K562 (cell line): ENCODE results near the gene MPRIP.

Experiments used
- CBFB ChIP-seq: sonication (generic); formaldehyde crosslinking; IDR thresholded peaks from 2 replicates; pipeline ENCODE4 v1.4.0; 2020; ENCODE audit warnings: mild to moderate bottlenecking, missing genetic modification reagents
- CBX1 ChIP-seq: sonication (generic); IDR thresholded peaks from 2 replicates; pipeline ENCODE4 v1.6.1; 2016; ENCODE audit warnings: antibody characterized with exemption, low read depth, mild to moderate bottlenecking
- EGR1 ChIP-seq: fragments of 450-650 bp; conservative IDR thresholded peaks from 2 replicates; pipeline ENCODE4 v1.6.1; 2017; ENCODE audit warnings: mild to moderate bottlenecking
- GTF2F1 ChIP-seq: IDR thresholded peaks from 2 replicates; pipeline ENCODE4 v1.6.1; 2011; ENCODE audit warnings: low read depth, low read length, improper control_type of control experiment
- KAT8 ChIP-seq: fragments of 450-650 bp; IDR thresholded peaks from 2 replicates; pipeline ENCODE4 v1.6.1; 2016; ENCODE audit warnings: low read depth, mild to moderate bottlenecking
- MYNN ChIP-seq, 2 experiments: sonication (generic); formaldehyde crosslinking in 1 of 2; IDR thresholded peaks; 2 replicates each; pipeline versions ENCODE4 v1.5.0 to v1.6.1; 2016 to 2020; ENCODE audit warnings: antibody characterized with exemption in 1 of 2, missing genetic modification reagents in 1 of 2
- PHF20 ChIP-seq: fragments of 450-650 bp; IDR thresholded peaks from 2 replicates; pipeline ENCODE4 v1.6.1; 2018; ENCODE audit not compliant: partially characterized antibody
- POLR2A ChIP-seq: fragments of 450-650 bp; conservative IDR thresholded peaks from 2 replicates; pipeline ENCODE4 v1.6.1; 2016
- REST ChIP-seq, 2 experiments: fragments of 450-650 bp; formaldehyde crosslinking in 1 of 2; IDR thresholded peaks; 2 replicates each; pipeline versions ENCODE4 v1.4.0 to v1.6.1; 2014 to 2020; ENCODE audit warnings: mild to moderate bottlenecking in 2 of 2, borderline replicate concordance in 1 of 2, low read depth in 1 of 2
- SIX5 ChIP-seq, 2 experiments: IDR thresholded peaks; 2 replicates each; pipeline ENCODE4 v1.6.1; 2011; ENCODE audit warnings: low read length in 2 of 2, borderline replicate concordance in 1 of 2, low read depth in 1 of 2, mild to moderate bottlenecking in 1 of 2, moderate library complexity in 1 of 2; ENCODE audit not compliant: insufficient read depth in 1 of 2
- ZNF232 ChIP-seq: sonication (generic); formaldehyde crosslinking; IDR thresholded peaks from 2 replicates; pipeline ENCODE4 v1.8.0; 2022; ENCODE audit warnings: mild to moderate bottlenecking, missing genetic modification reagents
- ZNF239 ChIP-seq: fragments of 250-450 bp; sonication (Bioruptor Pico); IDR thresholded peaks from 2 replicates; pipeline ENCODE4 v1.4.0; 2020; ENCODE audit warnings: mild to moderate bottlenecking
- ZNF3 ChIP-seq: fragments of 250-450 bp; sonication (Bioruptor Pico); IDR thresholded peaks from 2 replicates; pipeline ENCODE4 v1.5.0; 2021; ENCODE audit warnings: mild to moderate bottlenecking, moderate library complexity

- TF ChIP-seq EGR1 (no peak), CBFB (CRISPR knock-in tag) (no peak), SIX5 (IDR thresholded peaks at IDR 0.05; ENCODE audit: borderline replicate concordance in 1 of 2, insufficient read depth in 1 of 2, low read depth in 1 of 2, low read length in 2 of 2) (no peak), REST (IDR thresholded peaks at IDR 0.05; ENCODE audit: borderline replicate concordance) (no peak), REST (CRISPR knock-in tag; IDR thresholded peaks at IDR 0.05; ENCODE audit: low read depth) (no peak), ZNF239 (CRISPR knock-in tag) (no peak), PHF20 (no peak), ZNF3 (no peak), CBX1 (no peak), ZNF232 (CRISPR knock-in tag) (no peak), MYNN (IDR thresholded peaks at IDR 0.05) (no peak), MYNN (CRISPR knock-in tag; IDR thresholded peaks at IDR 0.05) (no peak), KAT8 (no peak), POLR2A (no peak), GTF2F1 (no peak)
Measured at GRCh38 chr17:17043461-17044271, 1.4 kb downstream of the MPRIP start.
